AG04449 (cell line): ENCODE measurements around the gene KIF6.

ENCODE experiments used
- CTCF ChIA-PET: fragments of 350-600 bp; formaldehyde crosslinking; extraction: SDS; loops from one replicate; lab custom pipeline; 2021; ENCODE audit warnings: antibody characterized with exemption; lab: Yijun Ruan, JAX
- POLR2A ChIA-PET: fragments of 400-600, 350-600 bp; formaldehyde crosslinking; extraction: SDS; loops from one replicate; lab custom pipeline; 2020; ENCODE audit warnings: antibody characterized with exemption, inconsistent platforms; lab: Yijun Ruan, JAX
- DNase-seq: peaks from one replicate; pipeline ENCODE4 v3.0.0-alpha.2; 2010; ENCODE audit warnings: low read depth, low spot score
- H3K4me3 ChIP-seq: 2 replicates; pipeline ENCODE4 v1.5.1; 2011; ENCODE audit warnings: low read depth, mild to moderate bottlenecking, control low read depth, low read length
- CTCF ChIP-seq: IDR thresholded peaks from one replicate; pipeline ENCODE4 v1.5.1; 2011; ENCODE audit warnings: mild to moderate bottlenecking, moderate library complexity, low read length, control low read depth, inconsistent platforms; ENCODE audit not compliant: insufficient read depth; ENCODE audit errors: missing control alignments

The KIF6 gene

GRCh38 chr6:39388606-39389483 is 336.4 kb downstream of the KIF6 start:
- ChIA-PET POLR2A (interaction anchor here (0.6 kb wide), 1 partner anchor 54 kb away, joined by 3 read pairs; no protein-coding TSS in a partner anchor), CTCF (interaction anchor here (1.5 kb wide), 1 partner anchor 24 kb away, joined by 3 read pairs; no protein-coding TSS in a partner anchor)
- H3K4me3 ChIP-seq: no peak overlapping the region
- no peak for DNase-seq
- TF ChIP-seq CTCF: no peak

- no peak for TF ChIP-seq CTCF
- DNase-seq: no peak
- no peak overlapping the region for H3K4me3 ChIP-seq
- POLR2A ChIA-PET: no interaction called here
- CTCF ChIA-PET: no interaction called here
These were observed 337.4 kb downstream of the KIF6 start for GRCh38 chr6:39387785-39388184.

GRCh38 chr6:39386487-39386886 is 338.7 kb downstream of the KIF6 start:
- DNase-seq: no peak
- CTCF ChIA-PET: no interaction called here
- POLR2A ChIA-PET: no interaction called here
- H3K4me3 ChIP-seq: no peak overlapping the region
- no peak for TF ChIP-seq CTCF

GRCh38 chr6:39381550-39382140 is 343.6 kb downstream of the KIF6 start:
- POLR2A ChIA-PET: no interaction called here
- DNase-seq: no peak
- CTCF ChIA-PET: no interaction called here
- H3K4me3 ChIP-seq: no peak overlapping the region
- no peak for TF ChIP-seq CTCF

- DNase-seq: no peak
- TF ChIP-seq CTCF: no peak
- POLR2A ChIA-PET: no interaction called here
- CTCF ChIA-PET: no interaction called here
- H3K4me3 ChIP-seq: no peak overlapping the region
These were observed 344.2 kb downstream of the KIF6 start for GRCh38 chr6:39380837-39381549.
